Osteocyte (in vitro differentiated cells): ENCODE results near the gene SLC25A13. TPM values are rescaled to one million over a fixed set of nuclear protein-coding genes. Genes with fewer than 3 reads are reported as not detected.
"Not testable (repeated sequence)": the region's sequence is repeated elsewhere in the genome, so short reads cannot be mapped to it uniquely, and the experiment has no call there.

Source experiments
- DNase-seq: peaks from one replicate; pipeline ENCODE4 v3.0.0; 2021; ENCODE audit warnings: mixed read lengths; ENCODE audit not compliant: unreplicated experiment; ENCODE audit errors: extremely low spot score
- H3K27ac Mint-ChIP-seq: one replicate; pipeline ENCODE4 v1.8.0; 2021; ENCODE audit warnings: mild to moderate bottlenecking, mixed read lengths; ENCODE audit not compliant: unreplicated experiment
- H3K27me3 Mint-ChIP-seq: one replicate; pipeline ENCODE4 v1.8.0; 2021; ENCODE audit warnings: mixed read lengths; ENCODE audit not compliant: unreplicated experiment
- H3K36me3 Mint-ChIP-seq: one replicate; pipeline ENCODE4 v1.8.0; 2021; ENCODE audit warnings: mixed read lengths; ENCODE audit not compliant: unreplicated experiment
- H3K4me1 Mint-ChIP-seq: one replicate; pipeline ENCODE4 v1.8.0; 2021; ENCODE audit warnings: mixed read lengths; ENCODE audit not compliant: unreplicated experiment
- H3K4me3 Mint-ChIP-seq: one replicate; pipeline ENCODE4 v1.8.0; 2021; ENCODE audit warnings: mild to moderate bottlenecking, moderate library complexity, mixed read lengths; ENCODE audit not compliant: unreplicated experiment
- H3K9me3 Mint-ChIP-seq: one replicate; pipeline ENCODE4 v1.8.0; 2021; ENCODE audit warnings: mixed read lengths; ENCODE audit not compliant: unreplicated experiment
- total RNA-seq: library from RNA; stranded (reverse); gene quantifications from 2 replicates; pipeline ENCODE4 v1.2.1, GENCODE V29; 2021
- TF ChIP-seq, protein P1 (sequence below): fragments of 200-600 bp; sonication (generic); IDR thresholded peaks from 2 replicates; pipeline ENCODE4 v1.5.0; 2021; ENCODE audit warnings: antibody characterized with exemption, mild to moderate bottlenecking, moderate library complexity

SLC25A13 gene
- total RNA-seq, 1 donor from 2014 or later = 29.3 TPM

DNA sequence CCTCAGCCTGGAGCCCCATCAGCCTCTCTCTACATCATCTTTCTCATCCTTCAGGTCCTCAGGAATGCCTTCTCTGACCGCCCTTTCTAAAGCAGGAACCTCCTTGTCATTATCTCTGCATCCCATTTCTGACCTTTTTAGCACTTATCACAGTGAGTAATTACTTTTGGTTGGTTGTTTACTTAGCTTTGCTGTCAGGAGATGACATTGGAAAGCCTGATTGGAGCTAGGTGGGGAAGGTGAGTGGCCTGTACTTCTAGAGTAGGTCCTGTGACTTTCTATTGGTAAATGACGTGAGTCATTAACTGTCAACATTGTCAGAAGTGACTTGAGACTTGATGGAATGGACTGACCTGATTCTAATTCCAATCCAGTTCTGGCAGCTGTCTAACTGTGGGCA, 9.3 kb upstream of the SLC25A13 start:
- Mint-ChIP-seq H3K36me3 (no peaks in the 10 kb centered on the region), H3K4me1 (peaks cover 30% of the 10 kb centered on the region), H3K4me3 (no peak overlapping the region), H3K27ac (no peak overlapping the region), H3K9me3 (no peaks in the 10 kb centered on the region), H3K27me3 (no peaks in the 10 kb centered on the region)
- TF ChIP-seq, protein P1, sequence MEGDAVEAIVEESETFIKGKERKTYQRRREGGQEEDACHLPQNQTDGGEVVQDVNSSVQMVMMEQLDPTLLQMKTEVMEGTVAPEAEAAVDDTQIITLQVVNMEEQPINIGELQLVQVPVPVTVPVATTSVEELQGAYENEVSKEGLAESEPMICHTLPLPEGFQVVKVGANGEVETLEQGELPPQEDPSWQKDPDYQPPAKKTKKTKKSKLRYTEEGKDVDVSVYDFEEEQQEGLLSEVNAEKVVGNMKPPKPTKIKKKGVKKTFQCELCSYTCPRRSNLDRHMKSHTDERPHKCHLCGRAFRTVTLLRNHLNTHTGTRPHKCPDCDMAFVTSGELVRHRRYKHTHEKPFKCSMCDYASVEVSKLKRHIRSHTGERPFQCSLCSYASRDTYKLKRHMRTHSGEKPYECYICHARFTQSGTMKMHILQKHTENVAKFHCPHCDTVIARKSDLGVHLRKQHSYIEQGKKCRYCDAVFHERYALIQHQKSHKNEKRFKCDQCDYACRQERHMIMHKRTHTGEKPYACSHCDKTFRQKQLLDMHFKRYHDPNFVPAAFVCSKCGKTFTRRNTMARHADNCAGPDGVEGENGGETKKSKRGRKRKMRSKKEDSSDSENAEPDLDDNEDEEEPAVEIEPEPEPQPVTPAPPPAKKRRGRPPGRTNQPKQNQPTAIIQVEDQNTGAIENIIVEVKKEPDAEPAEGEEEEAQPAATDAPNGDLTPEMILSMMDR = no peak
- DNase-seq = no peak

DNA sequence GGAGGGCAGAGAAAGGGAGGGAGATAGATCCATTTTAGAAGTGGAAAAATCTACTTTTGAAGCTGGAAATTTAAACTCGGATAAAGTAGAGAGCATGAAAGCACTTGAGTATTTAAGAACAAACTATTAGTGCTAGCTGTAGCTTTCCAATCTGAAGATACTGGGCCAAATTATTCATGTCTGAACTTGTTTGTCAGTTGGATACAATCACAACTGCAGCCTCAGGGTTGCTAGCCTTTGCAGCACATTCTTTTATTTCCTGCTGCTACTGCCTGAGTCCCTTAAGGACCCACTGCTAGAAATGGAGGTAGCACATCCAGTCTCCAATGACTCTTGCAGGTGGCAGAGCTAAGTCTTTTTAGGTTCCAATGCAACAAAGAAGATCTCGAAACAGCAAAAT, 8.3 kb upstream of the SLC25A13 start:
- H3K36me3 Mint-ChIP-seq = no peaks in the 10 kb centered on the region
- no peaks in the 10 kb centered on the region for H3K27me3 Mint-ChIP-seq
- TF ChIP-seq, protein P1 = no peak
- H3K9me3 Mint-ChIP-seq = no peaks in the 10 kb centered on the region
- no peak overlapping the region for H3K4me3 Mint-ChIP-seq
- no peak overlapping the region for H3K27ac Mint-ChIP-seq
- no peak for DNase-seq
- peaks cover 25% of the 10 kb centered on the region for H3K4me1 Mint-ChIP-seq

DNA sequence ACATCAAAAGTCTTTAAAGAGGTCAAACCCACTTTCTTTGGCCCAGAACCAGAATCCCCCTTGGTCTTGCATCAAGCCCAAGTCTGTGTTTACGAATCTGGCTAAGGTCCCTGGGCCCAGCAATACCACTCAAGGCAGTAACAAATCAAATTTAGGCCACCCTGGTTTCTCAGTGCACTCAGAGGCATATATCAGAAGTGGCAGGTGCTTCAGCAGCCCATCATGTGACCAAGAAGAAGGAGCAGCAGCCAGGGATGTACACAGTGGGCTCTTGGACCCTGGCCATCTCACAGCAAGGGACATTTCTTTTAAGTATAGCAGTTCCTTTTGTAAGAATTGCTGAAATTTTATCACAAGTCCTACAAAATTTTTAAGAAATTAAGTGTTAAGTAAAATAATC, 7.3 kb upstream of the SLC25A13 start:
- H3K36me3 Mint-ChIP-seq = no peaks in the 10 kb centered on the region
- TF ChIP-seq, protein P1 = no peak
- no peak overlapping the region for H3K4me3 Mint-ChIP-seq
- no peaks in the 10 kb centered on the region for H3K9me3 Mint-ChIP-seq
- peaks cover 17% of the 10 kb centered on the region for H3K4me1 Mint-ChIP-seq
- no peaks in the 10 kb centered on the region for H3K27me3 Mint-ChIP-seq
- no peak for DNase-seq
- no peak overlapping the region for H3K27ac Mint-ChIP-seq

DNA sequence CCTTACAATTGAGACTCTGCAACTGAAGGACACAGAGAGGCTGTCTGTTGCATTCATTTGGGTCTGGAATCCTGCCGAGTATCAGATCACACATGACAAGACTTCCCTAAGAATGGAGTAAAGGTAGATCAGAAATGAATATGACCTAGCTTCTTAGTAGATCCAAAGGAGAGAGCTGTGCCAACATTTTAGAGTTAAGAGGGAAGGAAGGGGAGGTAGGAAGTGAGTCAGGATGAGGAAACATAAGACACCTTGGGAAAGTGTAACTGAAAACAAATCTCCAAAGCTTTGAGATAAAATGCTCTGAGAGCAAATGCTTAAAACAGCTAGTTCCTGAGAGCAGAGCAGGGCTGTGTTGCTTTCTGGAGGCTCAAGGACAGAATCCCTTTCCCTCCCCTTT, 6.1 kb upstream of the SLC25A13 start:
- H3K9me3 Mint-ChIP-seq = no peaks in the 10 kb centered on the region
- TF ChIP-seq, protein P1 = no peak
- no peak for DNase-seq
- peaks cover 13% of the 10 kb centered on the region for H3K4me1 Mint-ChIP-seq
- no peak overlapping the region for H3K4me3 Mint-ChIP-seq
- no peaks in the 10 kb centered on the region for H3K36me3 Mint-ChIP-seq
- H3K27ac Mint-ChIP-seq = no peak overlapping the region
- no peaks in the 10 kb centered on the region for H3K27me3 Mint-ChIP-seq

DNA sequence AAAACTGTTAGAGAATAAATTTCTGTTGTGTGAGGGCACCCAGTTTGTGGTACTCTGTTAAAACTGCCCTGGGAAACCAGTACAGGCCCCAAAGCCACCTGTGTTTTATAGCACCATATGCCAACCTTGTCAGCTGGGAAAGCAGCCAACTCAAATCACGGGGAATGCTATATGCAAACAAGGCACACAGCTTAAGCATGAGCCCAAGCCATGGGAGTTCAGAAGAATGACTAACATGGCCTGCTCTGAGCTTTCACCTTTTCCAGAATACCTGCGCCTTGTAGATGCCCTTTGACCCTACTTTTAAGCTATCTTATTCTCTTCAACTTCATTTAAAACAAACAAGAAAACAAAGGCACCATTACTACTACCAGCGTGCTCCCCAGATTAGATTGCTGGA, 5.5 kb upstream of the SLC25A13 start:
- TF ChIP-seq, protein P1 = no peak
- no peak overlapping the region for H3K27ac Mint-ChIP-seq
- H3K36me3 Mint-ChIP-seq = no peaks in the 10 kb centered on the region
- DNase-seq = no peak
- H3K9me3 Mint-ChIP-seq = no peaks in the 10 kb centered on the region
- no peaks in the 10 kb centered on the region for H3K27me3 Mint-ChIP-seq
- H3K4me3 Mint-ChIP-seq = no peak overlapping the region
- H3K4me1 Mint-ChIP-seq = peaks cover 13% of the 10 kb centered on the region

DNA sequence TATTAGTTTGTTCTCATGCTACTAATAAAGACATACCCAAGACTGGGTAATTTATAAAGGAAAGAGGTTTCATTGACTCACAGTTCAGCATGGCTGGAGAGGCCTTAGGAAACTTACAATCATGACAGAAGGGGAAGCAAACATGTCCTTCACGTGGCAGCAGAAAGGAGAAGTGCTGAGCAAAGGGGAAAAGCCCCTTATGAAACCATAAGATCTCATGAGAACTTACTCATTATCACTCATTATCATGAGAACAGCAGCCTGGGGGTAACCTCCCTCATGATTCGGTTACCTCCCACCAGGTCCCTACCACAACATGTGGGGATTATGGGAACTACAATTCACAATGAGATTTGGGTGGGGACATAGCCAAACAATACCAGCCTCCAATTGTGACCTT, 4.9 kb upstream of the SLC25A13 start:
- H3K4me1 Mint-ChIP-seq = peaks cover 14% of the 10 kb centered on the region
- not testable (repeated sequence) for H3K4me3 Mint-ChIP-seq, H3K9me3 Mint-ChIP-seq

More for the DNA sequence above, 4.9 kb upstream of the SLC25A13 start:
- not testable (repeated sequence) for H3K27me3 Mint-ChIP-seq, H3K27ac Mint-ChIP-seq, DNase-seq, H3K36me3 Mint-ChIP-seq
